IPS-11a (cell line): Measurements from ENCODE around the gene CEP170B.
A peak's percentile ranks its signal among the peaks of the same experiment; 100 is the strongest.
"Not testable (repeated sequence)": the region's sequence is repeated elsewhere in the genome, so short reads cannot be mapped to it uniquely, and the experiment has no call there.

Experiments used
- H3K4me3 ChIP-seq: one replicate; pipeline ENCODE4 v1.5.1; 2013; ENCODE audit warnings: low read depth, low read length, control low read depth

Gene CEP170B

DNA sequence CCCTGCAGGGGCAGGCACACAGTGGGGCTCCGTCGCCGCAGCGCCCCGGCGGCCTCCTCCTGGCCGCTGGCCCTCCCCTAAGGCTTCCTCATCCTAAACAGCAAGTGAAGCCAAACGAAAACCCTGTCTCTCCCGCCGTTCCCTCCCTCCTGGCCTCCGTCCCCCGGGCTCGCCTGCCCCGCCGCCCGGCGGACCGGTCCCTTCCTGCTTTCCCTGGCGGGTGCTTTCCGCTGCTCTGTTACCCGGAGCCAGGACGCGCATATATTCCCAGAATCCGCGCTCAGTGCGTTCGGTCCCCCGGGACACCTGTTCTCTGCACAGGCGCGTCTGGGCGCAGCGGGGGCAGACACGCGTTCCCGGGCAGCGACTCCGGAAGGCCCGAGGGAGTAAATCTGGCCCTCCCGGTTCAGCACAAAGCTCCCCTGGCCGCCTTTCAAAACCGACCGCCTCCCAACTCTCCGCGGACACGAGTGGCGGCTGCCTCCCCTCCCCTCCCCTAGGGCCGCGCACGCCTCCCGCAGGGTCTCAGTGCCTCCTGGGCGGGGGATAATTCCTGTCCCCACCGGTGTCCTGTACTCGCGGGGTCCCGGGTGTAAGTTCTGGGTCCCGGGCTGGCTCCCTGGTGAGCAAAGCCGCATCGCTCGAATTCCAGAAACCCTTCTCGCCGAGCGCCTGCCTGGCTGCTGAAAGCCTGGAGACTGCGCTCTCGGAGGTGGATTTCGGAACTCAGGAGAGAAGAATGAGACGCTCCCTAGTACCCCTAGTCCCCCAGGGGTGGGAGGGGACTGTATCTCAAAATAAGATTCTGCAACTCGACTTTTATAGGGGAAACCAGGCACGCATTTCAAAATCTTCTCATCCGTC is 21.4 kb upstream of the CEP170B start:
- peak overlapping the region; percentile 47 for H3K4me3 ChIP-seq

DNA sequence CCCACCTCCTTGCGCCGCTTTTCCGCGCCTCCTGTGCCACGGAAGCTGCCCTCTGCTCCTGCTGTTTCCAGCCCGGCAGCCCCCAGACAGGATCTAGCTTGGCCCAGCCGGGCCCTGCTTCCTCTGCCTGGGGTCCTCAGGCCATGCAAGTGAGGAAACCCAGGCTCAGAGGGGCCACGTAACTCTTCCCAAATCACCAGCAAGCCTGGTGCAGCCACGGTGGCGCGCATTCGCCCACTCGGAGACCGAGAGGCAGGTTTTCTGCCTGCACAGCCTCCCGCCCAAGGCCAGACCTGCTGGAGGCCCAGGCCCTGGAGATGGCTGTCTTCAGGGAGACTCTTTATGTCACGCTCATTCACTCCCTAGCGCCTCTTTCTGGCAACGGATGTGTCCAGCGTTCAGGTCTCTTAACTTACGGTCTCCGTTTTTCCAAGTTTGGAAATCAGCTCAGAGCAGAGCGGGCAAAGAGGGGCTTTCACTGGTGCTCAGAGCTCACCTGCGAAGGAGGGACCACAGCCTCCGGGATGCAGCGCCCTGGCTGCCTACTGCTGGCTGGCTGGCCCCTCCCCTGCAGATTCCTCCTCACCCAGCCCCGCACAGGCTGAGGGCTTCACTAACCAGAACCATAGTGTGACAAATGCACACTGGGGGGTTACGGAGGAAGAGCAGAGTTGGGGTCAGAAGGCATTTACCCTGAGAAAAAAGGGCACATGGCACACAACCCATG is 20.6 kb upstream of the CEP170B start:
- H3K4me3 ChIP-seq = peak overlapping the region; percentile 47

DNA sequence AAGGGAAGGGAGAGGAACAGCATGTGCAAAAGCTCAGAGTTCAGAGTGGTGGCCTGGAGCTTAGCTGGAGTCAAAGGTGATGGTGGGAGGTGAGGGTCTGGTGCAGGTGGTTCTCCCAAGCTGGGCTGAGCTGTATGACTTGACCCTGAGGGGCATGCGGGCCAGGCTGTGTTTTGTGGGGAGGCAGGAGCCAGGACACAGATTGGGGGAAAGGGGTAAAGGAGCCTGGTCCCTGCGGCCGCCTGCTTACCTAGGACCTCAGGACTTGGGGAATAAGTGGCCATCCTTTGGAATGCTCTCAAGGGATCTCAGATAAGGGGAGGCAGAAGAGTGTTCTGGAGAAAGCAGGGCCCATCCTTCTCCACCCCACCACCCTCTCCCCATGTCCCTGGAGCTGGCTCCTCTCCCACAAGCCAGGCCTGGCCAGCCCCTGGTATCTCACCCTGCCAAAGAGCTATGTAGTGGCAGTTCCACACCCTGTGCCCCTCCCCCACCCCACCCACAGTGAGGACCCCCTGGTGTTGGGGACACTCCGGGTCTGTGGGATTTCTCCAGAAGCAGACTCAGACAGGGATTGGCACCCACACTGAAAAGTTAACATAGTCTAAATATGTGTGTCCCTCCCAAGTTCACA is 19.9 kb upstream of the CEP170B start:
- no peak overlapping the region for H3K4me3 ChIP-seq

DNA sequence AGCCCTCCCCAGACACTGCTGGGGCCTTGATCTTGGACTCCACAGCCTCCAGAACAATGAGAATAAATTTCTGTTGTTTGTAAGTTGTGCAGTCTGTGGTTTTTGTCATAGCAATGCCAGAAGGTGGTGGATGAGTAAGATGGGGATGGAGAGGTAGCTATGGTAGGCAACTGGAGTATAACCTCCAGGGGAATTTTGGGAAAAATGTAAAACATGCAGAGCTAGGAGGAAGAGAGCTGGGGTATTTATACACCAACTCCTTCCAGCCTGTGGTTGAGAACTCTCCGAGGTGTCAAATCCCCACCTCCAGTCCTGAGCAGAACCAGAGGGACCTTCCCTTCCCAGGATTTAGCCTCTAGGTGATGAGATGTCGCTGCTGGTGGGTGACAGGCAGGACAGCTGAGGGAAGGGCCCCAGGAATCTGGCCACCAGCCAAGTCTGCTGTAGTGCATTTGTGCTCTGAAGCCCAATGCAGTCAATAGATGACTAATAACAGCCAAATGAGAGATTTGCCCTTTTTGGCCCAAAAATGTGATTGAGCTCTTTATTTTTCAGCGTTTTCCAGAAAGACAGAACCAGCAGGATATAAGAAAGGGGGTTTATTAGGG is 19.1 kb upstream of the CEP170B start:
- no peak overlapping the region for H3K4me3 ChIP-seq

DNA sequence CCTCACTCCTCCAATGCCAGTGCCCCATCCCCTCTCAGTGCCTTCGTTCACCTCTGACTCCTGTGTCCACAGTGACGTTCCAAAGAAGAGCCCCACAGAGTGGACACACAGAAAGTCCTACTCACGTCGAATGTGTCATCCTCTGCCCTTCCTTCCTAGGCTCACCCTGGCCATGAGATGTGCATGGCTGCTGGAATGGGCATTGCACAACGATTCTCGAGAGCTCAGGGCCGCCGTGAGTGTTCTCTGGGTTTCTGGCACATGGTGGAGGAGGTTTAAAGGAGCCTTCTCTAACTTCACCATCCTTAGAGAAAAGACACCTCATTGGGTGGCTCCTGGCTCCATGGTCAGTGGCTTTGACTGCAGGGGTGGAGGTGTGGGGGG is 12.8 kb upstream of the CEP170B start:
- no peak overlapping the region for H3K4me3 ChIP-seq

DNA sequence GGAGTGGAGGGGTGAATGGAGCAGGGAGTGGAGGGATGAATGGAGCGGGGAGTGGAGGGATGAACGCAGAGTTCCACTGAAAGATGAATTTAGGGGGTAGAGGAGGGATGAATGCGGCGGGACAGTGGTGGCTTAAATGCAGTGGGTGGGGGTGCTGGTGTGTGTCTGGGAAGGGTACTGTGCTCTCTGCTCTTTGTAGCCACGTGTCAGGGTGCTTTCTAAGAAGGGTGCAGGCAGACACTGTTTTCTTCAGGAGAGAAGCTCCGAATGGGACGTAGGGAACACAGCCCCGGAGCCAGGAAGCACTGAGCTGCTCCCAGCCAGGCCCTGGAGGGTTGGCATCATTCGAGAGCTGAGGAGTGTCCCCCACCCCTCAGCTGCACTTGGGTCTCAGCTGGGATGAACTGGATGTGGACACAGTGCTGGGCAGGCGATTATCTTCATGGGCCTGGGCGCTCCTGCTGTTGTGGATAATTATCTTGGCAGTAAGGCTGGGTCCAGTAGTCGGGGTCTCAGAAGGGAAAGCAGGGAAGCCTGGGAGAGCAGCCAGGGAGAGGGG is 9.5 kb upstream of the CEP170B start:
- no peak overlapping the region for H3K4me3 ChIP-seq

DNA sequence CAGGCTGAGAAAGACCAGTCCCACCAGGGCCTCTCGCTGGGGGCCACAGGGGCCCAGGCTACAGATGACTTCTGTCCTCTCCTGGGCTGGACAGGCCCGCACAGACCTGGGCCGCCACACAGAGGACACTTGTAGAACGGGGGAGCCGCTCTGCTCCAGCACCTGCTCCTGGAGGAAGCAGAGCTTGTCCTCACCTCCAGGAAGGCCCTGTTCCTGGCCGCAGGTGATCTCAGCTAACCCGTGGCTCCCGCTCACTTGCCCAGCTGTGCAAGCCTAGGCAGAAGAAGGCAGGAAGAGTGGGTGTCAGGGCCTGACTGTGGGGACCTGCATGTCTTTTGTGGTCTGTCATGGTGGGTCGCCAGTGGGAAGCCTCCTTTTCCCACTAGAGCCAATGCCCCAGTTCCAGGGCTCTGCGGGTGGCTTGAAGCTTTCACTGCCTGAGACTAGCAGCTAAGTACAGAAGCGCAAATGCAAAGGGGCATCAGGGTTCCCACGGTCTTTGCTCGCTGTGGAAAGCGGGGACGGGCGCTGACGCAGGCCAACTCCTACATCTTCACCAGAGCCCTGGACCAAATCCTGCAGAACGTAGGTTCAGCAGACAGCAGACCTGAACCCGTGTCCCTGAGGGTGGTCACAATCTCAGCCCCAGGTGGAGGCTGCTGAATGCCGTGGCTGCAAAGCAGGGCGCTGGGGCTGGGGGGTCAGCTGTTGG is 8.8 kb upstream of the CEP170B start:
- no peak overlapping the region for H3K4me3 ChIP-seq

DNA sequence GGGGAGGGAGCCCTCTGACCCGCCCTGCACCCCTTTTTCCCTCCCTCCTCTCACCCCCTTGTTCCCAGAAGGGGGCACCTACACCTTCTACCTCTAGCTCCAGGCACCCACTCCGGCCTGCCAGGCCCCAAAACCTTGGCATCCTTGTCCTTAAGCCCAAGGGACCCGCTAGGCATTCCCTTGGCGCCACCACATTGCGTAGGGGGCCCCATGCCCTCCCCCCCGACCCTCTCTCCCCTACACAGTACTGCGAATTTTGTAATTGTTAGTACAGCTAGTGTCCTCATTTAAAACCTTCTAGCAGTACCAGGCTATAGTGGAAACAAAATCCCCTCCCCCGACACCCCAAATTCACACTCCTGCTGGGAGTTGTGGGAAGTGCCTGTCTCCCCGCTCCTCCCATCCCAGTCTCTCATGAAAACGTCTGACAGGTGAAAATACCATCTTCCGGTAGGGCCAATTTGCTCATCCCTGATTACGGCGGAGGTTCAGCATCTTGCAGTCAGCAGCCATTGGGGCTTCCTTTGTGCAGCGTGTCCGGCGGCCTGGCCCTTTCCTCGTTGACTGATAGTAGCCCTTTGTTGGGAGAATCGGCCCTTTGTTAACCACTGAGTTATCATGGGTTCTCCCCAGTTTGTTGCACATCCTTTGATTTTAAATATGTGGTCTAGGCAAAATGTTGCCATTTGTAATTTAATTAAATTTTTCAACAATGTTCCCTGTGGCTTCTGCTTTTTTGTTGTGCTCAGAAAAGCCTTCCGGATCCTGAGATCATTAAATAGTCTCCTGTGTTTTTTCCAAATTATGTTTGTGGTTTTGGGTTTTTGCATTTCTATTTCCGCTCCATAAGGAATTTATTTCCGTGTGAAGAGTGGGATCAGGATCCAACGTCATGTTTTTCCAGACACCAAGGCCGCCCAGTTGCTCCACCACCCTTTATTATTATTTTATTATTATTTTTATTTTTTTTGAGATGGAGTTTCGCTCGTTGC is 7.9 kb upstream of the CEP170B start:
- no peak overlapping the region for H3K4me3 ChIP-seq

DNA sequence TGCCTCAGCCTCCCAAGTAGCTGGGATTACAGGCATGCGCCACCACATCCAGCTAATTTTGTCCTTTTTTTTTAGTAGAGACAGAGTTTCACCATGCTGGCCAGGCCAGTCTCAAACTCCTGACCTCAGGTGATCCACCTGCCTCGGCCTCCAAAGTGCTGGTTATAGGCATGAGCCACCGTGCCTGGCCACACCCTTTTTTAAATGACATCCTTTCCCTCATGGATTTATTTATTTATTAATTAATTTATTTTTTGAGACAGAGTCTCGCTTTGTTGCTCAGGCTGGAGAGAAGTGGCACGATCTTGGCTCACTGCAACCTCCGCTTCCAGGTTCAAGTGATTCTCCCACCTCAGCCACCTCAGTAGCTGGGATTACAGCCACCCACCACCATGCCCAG is 7.1 kb upstream of the CEP170B start:
- H3K4me3 ChIP-seq = not testable (repeated sequence)

DNA sequence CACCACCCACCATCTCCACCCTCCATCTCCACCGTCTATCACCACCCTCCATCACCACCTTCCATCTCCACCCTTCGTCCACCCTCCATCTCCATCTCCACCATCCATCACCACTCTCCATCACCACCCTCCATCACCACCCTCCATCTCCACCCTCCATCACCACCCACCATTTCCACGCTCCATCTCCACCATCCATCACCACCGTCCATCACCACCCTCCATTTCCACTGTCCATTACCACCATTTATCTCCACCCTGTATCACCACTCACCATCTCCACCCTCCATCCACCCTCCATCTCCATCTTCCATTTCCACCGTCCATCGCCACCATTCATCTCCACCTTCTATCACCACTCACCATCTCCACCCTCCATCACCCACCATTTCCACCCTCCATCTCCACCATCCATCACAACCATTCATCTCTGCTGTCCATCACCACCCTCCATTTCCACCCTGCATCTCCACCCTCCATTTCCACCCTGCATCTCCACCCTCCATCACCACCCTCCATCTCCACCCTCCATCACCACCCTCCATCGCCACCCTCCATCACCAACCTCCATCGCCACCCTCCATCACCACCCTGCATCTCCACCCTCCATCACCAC is 6.1 kb upstream of the CEP170B start:
- H3K4me3 ChIP-seq = no peak overlapping the region

DNA sequence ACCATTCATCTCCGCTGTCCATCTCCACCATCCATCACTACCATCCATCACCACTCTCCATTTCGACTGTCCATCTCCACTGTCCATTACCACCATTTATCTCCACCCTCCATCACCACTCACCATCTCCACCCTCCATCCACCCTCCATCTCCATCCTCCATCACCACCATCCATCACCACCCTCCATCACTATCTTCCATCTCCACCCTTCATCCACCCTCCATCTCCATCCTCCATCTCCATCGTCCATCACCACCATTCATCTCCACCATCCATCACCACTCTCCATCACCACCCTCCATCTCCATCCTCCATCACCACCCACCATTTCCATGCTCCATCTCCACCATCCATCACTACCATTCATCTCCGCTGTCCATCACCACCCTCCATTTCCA is 5.2 kb upstream of the CEP170B start:
- no peak overlapping the region for H3K4me3 ChIP-seq

DNA sequence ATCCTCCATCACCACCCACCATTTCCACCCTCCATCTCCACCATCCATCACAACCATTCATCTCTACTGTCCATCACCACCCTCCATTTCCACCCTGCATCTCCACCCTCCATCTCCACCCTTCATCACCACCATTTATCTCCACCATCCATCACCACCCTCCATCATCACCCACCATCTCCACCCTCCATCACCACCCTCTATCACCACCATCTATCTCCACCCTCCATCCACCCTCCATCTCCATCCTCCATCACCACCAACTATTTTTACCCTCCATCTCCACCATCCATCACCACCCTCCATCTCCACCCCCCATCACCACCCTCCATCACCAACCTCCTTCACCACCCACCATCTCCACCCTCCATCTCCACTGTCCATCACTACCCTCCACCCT is 4.7 kb upstream of the CEP170B start:
- no peak overlapping the region for H3K4me3 ChIP-seq

DNA sequence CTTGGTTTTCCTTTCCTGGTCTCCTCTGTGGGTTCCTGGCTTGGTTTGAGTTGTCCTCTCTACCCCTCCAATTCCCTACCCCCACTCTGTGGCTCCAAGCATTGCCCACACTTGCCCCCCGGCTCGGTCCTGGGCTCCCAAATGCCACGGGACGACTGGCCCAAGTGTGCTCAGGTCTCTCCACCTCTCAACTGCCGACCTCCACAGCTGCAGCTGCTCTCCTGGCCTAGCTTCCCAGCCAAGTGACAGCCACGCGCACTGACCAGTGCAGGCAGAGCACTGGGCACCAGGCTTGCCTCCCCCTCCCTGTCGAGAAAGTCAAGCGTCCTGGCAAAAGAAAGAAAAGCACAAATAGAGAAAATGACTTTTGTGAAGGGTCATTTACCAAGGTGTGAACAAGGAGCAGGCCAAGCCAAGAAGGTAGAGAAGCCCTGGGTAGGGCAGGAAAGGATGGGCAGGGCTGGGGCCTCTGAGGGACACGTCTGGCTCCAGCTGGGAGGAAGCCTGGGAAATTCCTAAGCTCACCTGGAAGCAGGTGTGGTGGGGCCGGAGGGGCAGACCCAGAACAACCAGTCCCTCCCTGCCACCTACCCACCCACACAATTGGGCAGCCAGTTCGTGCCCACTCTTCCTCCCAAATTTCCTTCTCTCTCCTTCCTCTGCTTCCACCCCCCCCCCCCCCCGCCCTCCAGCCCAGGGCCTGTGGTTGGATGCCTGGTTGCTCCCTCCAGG is 1.8 kb upstream of the CEP170B start:
- peak overlapping the region; percentile 81 for H3K4me3 ChIP-seq

DNA sequence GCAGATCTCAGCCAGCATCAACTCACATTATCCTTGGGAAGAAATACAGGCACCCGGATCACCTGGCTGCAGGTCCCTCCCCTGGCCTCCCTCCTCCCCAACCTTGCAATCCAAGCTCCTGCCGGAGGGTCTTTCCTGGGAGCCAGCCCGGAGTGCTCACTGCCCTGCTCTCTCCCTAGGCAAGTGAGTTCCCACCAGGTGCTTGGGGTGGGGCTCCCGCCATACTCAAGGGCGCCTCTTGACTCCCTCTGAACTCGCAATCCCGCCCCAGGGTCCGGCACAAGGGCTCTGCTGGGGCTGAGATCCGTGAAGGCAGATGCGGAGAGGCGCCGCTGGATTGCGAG is 1.2 kb upstream of the CEP170B start:
- peak overlapping the region; percentile 81 for H3K4me3 ChIP-seq

DNA sequence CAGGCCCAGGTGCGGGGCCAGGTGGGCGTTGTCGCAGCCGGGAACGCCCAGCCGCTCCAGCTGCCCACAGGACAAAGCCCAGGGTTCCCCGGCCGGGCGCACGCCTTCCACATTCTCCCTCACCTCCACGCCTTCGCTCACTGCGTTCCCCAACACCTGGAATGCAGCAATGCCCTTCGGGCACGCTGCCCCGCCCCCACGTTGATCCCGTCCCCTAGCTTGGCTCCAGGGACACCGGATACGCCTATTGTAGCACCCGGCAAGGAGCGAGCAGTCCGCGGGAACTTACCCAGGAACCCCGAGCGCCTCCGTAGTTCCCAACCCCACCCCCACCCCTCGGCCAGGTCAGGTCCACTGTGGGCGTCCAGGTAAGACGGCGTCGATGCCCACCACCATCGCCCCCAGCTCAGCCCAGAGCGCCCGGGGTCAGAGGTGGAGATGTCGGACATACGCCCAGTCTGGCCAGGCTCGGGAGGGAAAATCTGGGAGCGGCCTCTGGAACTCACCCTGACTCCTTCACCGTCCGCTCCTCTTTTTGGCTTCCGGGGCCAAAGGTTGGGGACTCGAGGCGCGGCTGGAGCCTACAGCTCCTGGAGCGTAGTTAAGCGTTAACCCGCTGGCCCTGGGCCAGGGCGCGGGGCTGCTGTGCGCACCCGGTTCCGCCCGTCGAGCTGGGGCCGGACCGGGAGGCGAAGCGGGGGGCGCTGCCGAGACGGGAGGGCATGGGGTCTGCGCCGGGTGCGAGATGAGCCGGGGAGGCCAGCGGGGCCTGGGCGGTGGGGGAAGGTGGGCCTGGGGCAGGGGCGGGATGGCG is 594 bp upstream of the CEP170B start:
- H3K4me3 ChIP-seq = peak overlapping the region; percentile 81

DNA sequence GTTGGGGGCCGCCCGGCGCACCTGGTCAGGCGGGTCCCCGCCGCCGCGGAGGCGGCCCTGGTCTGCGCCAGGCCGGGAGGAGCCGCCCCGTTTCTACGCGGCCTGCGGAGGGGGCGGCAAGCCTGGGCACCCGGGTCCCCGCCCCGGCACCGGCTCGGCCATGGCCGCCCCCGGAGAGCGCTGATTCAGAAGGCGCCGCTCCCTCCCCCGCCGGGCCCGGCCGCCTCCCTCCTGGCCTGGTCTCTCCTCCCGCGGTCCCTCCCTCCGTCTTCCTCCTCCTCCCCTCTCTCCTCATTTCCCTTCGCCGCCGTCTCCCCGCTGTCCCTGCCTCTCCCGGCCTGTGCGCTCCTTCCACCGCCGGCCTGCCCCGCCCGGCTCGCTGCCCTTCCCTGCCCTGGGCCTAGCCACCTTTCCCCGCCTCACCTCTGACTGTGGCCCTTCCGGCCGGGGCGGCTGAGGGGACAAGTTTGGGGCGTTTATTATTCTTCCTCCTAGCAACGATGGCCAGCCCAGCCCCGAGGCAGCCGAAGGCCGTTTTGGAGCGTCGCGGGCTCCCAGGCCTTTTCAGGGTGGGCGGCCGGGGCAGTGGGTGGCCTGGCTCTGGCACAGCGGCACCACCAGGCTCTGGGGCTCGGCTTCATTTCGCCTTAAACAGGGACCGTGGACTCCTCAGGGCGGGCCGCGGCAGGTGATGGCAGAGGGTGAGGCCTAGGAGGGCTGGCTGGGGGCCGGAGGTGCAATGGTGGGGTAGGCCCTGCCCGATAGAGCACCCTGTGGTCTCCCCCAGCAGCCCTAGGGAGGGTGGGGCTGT is 768 bp downstream of the CEP170B start:
- peak overlapping the region; percentile 55 for H3K4me3 ChIP-seq
